ENCODE results near the gene DCTPP1.

DCTPP1 gene

GRCh38 chr16:30446203-30446595, 16.4 kb upstream of the DCTPP1 start:
- DNase-seq, result no peak

GRCh38 chr16:30445408-30446202, 15.8 kb upstream of the DCTPP1 start, which contains the start of gene SEPHS2:
SEPHS2 (minus strand) TSS chr16:30445874; CDS start chr16:30445727, 147 bp downstream.
- DNase-seq, result peak; percentile 51

- no peak for DNase-seq
Measured at GRCh38 chr16:30445149-30445407, 15.2 kb upstream of the DCTPP1 start.

DNA sequence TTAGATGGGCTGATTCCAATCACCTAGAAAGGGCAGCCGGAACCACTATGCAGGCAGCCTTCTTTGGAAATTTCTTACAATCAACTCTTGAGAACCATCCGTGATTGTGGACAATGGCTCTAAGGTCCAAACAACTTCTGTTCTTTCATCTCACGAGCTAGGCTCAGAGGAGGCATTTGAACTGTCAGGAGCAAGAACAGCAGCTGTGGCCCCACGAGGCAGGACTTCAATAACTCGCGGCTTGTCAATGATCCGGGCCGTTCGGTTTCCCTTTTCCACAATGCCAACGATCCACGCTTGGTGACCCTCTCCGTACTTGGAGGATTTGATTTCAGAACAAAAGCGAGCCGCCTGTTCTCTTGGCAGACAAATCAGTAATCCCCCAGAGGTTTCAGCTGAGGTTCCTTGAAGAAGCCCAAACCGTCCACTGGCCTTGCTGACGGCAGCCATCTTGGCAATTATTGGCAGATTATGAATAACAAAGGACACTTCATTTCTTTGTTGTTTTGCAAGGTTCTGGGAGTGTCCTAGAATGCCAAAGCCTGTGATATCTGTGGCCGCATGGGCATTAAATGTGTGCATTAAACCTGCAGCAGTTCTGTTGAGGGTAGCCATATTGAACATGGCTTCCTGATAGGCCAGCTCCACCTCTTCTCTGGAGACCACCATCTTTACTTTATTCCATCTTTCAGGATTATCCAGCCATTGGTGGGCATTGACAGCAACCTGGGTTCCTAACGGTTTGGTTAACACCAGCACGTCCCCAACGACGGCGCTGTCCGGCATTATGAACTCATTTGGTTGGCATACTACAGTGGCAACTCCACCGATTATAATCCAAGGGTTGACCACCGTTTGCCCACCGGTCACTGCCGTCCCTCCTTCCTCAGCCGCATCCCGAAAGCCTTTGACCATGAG, 14.7 kb upstream of the DCTPP1 start:
- no peak for DNase-seq

- DNase-seq, result no peak
Measured at GRCh38 chr16:30443631-30444030, 13.8 kb upstream of the DCTPP1 start.

GRCh38 chr16:30439720-30440348, 10.0 kb upstream of the DCTPP1 start:
- DNase-seq, result no peak

DNA sequence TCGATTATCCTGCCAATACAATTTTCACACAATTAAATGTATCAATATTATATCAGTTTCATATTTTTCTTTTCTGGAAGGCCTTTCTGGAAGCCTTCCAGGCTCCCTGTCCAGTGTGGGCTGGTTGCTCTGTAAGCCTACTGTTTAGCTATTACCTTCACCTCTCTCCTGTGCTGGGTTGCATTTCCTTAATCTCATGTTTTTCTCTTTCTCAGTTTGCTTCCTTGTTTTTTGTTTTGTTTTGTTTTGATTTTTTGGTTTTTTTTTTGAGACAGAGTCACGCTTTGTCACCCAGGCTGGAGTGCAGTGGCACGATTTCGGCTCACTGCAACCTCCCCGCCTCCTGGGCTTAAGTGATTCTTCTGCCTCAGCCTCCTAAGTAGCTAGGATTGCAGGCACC, 9.0 kb upstream of the DCTPP1 start:
- DNase-seq, result no peak

DNA sequence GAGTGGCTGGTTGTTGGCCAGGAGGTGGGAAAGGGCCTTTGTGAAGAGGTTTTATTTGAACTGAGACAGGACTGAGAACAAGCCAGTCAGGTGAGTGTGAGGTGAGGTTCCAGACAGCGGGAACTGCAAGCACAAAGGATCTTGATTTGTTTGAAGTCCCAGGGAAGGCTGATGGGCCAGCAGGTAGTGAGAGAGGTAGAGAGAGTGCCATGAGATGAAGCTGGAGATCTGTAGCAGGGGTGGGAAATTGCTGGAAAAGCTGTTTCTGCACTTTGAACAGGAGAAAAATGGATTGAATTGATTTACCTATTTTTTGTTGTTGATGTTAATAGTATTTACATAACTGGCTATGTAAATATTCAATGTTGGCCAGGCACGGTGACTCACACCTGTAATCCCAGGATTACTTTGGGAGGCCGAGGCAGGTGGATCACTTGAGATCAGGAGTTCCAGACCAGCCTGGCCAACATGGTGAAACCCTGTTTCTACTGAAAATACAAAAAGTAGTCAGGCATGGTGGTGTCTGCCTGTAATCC, 7.7 kb upstream of the DCTPP1 start:
- DNase-seq, result no peak

GRCh38 chr16:30434852-30435251, 5.0 kb upstream of the DCTPP1 start:
- no peak for DNase-seq

GRCh38 chr16:30430428-30430970, 669 bp upstream of the DCTPP1 start:
- DNase-seq, result no peak

DNA sequence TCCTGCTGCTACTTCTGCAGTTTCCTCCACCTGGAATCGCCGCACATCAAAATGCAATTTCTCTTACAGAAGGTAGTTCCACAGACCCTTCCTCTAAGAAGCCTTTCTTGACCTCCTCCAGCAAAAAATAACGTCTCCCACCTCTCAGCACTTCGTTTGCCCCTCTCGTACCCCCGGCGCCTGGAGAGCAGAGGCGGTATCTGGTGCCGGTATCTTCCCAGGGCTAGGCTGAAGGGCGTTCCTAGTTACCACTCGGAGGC, 482 bp downstream of the DCTPP1 start:
- no peak for DNase-seq

- DNase-seq, result no peak
Measured at GRCh38 chr16:30428055-30428454, 1.8 kb downstream of the DCTPP1 start.

- DNase-seq, result no peak
Measured at GRCh38 chr16:30421010-30421409, 8.8 kb downstream of the DCTPP1 start.

DNA sequence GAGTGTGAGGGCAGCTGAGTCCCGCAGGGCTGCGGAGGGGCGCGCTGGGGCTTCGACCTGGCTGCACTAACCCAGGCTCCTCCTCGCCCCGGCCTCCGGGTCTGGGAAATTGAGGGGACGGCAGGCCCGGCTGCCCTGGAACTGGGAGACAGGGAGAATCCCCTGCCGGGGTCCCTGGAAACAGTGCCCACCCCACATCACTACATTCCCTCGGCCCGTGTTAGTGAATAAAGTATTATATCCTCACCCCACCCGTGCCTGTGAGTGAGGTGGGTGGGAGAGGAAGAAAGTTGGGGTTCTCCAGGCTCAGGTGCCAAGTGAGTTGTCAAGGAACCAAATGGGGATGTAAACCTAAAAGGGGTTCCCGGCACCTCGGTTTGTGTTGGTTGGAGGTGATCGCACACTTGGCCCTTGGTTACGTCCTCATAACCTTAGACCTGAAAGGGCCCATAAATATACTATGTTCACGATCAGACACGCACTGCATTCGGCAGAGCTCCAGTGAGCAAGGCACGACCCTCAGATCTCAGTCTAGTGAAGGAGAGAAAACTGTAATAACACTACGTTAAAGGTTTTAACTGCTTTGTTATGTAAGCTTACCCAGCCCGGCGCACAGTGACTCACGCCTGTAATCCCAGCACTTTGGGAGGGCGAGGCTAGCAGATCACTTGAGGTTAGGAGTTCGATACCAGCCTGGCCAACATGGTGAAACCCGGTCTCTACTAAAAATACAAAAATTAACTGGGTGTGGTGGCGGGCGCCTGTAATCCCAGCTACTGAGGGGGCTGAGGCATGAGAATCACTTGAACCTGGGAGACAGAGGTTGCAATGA, 11.3 kb downstream of the DCTPP1 start:
- DNase-seq, result no peak

DNA sequence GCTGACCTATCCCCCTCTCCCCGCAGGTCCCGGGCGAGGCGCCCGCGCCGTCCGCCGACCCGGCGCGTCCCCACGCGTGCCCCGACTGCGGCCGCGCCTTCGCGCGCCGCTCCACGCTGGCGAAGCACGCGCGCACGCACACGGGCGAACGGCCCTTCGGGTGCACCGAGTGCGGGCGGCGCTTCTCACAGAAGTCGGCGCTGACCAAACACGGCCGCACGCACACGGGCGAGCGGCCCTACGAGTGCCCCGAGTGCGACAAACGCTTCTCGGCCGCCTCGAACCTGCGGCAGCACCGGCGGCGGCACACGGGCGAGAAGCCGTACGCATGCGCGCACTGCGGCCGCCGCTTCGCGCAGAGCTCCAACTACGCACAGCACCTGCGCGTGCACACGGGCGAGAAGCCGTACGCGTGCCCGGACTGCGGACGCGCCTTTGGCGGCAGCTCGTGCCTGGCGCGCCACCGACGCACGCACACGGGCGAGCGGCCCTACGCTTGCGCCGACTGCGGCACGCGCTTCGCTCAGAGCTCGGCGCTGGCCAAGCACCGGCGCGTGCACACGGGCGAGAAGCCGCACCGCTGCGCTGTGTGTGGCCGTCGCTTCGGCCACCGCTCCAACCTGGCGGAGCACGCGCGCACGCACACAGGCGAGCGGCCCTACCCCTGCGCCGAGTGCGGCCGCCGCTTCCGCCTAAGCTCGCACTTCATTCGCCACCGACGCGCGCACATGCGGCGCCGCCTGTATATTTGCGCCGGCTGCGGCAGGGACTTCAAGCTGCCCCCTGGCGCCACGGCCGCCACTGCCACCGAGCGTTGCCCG, 12.1 kb downstream of the DCTPP1 start:
- peak; percentile 88 for DNase-seq

DNA sequence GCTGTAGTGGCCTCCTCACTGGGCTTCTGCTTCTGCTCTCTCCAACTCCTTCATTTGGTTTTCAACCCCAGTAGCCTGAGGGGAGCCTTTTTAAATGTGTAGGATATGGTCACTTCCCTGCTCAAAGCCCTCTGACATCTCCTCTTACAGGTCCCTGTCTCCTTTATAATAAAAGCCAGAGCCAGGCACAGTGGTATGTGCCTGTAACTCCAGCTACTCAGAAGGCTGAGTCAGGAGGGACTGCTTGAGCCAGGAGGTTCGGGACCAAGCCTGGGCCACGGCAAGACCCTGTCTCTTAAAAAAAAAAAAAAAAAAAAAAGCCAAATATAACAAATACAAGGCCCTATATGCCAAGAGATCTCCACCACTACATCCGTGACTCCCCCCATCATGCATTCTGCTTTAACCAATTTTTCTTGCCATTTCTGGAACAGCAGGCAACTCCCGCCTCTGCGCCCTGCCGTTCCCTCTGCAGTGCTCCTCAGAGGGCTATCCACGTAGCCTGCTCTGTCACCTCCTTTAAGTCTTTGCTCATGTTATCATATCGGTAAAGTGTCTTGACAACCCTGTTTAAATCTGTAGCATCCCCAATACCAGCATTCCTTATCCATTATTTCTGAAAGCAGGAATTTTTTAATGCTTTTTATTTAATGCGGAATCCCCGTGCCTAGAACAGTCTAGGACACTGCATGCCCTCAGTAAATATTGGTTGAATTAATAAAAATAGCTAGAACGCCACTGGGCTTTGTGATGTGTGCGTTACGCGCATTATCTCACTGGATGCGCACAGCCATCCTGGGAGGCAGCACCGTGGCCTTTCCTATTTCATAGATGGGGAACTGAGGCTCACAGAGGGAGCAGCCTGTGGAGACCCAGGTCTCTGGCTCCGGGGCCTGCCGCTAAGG, 13.0 kb downstream of the DCTPP1 start:
- no peak for DNase-seq

- DNase-seq, result no peak
Measured at GRCh38 chr16:30416047-30416603, 13.7 kb downstream of the DCTPP1 start.

DNA sequence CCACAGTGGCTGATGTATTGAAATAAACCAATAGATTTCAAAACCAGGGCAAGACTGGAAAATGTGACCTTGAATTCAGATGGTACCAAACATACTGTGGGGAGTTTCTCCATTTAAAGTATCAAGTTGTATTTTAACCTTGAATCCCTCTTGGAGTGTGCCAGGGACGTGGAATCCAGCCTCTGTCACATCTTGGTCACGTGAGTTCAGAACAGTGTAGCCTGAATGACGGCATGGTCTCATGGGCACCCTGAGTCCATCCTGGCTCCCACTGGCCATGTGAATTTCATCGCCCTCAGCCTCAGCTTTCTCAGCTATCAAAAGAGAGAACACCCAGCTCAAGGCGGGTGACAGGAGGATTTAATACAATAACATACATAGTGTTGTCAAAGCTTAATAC, 15.7 kb downstream of the DCTPP1 start:
- no peak for DNase-seq

DNA sequence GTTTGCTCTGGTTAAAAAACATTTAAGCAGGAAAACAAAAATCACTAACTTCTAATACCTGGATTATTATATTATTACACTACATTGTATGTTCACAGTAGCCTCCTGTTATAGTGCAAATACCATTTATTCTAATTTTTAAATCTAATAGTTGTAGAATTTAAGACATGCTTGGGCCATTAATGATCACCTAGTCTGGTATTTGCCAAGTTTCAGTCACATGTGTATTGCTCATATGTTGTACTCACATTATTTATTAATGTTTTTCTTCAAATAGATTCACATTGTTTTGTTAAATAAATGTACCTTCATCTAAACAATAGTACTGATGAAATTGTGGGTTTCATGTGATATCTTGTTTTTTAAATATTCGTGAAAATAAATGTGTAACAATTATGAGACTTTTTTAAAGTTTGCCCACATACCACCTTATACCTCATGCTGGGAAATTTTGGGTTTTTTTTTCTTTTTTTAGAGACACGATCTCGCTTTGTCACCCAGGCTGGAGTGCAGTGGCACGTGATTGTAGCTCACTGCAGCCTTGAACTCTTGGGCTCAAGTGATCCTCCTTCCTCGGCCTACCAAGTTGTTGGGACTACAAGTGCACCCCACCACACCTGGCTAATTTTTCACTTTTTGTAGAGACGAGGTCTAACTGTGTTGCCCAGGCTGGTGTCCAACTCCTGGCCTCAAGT, 16.6 kb downstream of the DCTPP1 start:
- no peak for DNase-seq

Measured in 8988T (cell line).